ENCODE data around the gene CTNS.

CTNS gene

GRCh38 chr17:3666516-3666915, 30.0 kb downstream of the CTNS start:
- no peaks in the 10 kb centered on the region for H3K9me3 ChIP-seq
- no peak for DNase-seq
- no peak overlapping the region for H3K4me3 ChIP-seq (ENCODE audit: low read depth, low read length)
- H3K4me1 ChIP-seq: no peaks in the 10 kb centered on the region
- TF ChIP-seq CTCF (IDR thresholded peaks at IDR 0.05; ENCODE audit: low read depth, low read length): no peak
- H3K27me3 ChIP-seq: no peaks in the 10 kb centered on the region
- no peaks in the 10 kb centered on the region; the same call in 1 of the 2 replicates for H3K36me3 ChIP-seq

GRCh38 chr17:3667366-3668278, 31.1 kb downstream of the CTNS start:
- no peaks in the 10 kb centered on the region for H3K4me1 ChIP-seq
- no peaks in the 10 kb centered on the region for H3K9me3 ChIP-seq
- DNase-seq: peak; percentile 68
- no peaks in the 10 kb centered on the region; the same call in 1 of the 2 replicates for H3K36me3 ChIP-seq
- peak overlapping the region; percentile 64 for H3K4me3 ChIP-seq (ENCODE audit: low read depth, low read length)
- H3K27me3 ChIP-seq: no peaks in the 10 kb centered on the region
- TF ChIP-seq CTCF (IDR thresholded peaks at IDR 0.05; ENCODE audit: low read depth, low read length): no peak

- H3K27me3 ChIP-seq: no peaks in the 10 kb centered on the region
- DNase-seq: peak; percentile 96
- no peaks in the 10 kb centered on the region for H3K4me1 ChIP-seq
- no peaks in the 10 kb centered on the region for H3K9me3 ChIP-seq
- no peak for TF ChIP-seq CTCF (IDR thresholded peaks at IDR 0.05; ENCODE audit: low read depth, low read length)
- no peaks in the 10 kb centered on the region; the same call in 1 of the 2 replicates for H3K36me3 ChIP-seq
- H3K4me3 ChIP-seq (ENCODE audit: low read depth, low read length): peak within 1 kb of the TSS; percentile 81
Measured at GRCh38 chr17:3668279-3669084, 31.9 kb downstream of the CTNS start, which contains the start of the genes EMC6 and TAX1BP3. Gene EMC6, plus strand, starts transcription at chr17:3668812. Its CDS starts 335 bp downstream, at chr17:3669147. Gene TAX1BP3, minus strand, starts transcription at chr17:3668578. Its CDS starts 52 bp downstream, at chr17:3668526.

GRCh38 chr17:3669085-3669347, 32.5 kb downstream of the CTNS start:
- H3K4me1 ChIP-seq: no peaks in the 10 kb centered on the region
- no peaks in the 10 kb centered on the region; the same call in 1 of the 2 replicates for H3K36me3 ChIP-seq
- no peak for DNase-seq
- H3K9me3 ChIP-seq: no peaks in the 10 kb centered on the region
- TF ChIP-seq CTCF (IDR thresholded peaks at IDR 0.05; ENCODE audit: low read depth, low read length): no peak
- H3K27me3 ChIP-seq: no peaks in the 10 kb centered on the region
- peak overlapping the region; percentile 81 for H3K4me3 ChIP-seq (ENCODE audit: low read depth, low read length)

GRCh38 chr17:3669548-3669947, 33.0 kb downstream of the CTNS start:
- H3K27me3 ChIP-seq: no peaks in the 10 kb centered on the region
- H3K4me1 ChIP-seq: no peaks in the 10 kb centered on the region
- DNase-seq: no peak
- no peak for TF ChIP-seq CTCF (IDR thresholded peaks at IDR 0.05; ENCODE audit: low read depth, low read length)
- H3K9me3 ChIP-seq: no peaks in the 10 kb centered on the region
- H3K36me3 ChIP-seq: no peaks in the 10 kb centered on the region; the same call in 1 of the 2 replicates
- H3K4me3 ChIP-seq (ENCODE audit: low read depth, low read length): peak overlapping the region; percentile 81

Measured in BE2C (cell line).